BJ (cell line): Measurements from ENCODE around the gene DPM2. TPM values are rescaled to one million over a fixed set of nuclear protein-coding genes. Genes with fewer than 3 reads are reported as not detected.

Source experiments
- CTCF ChIA-PET: fragments of 350-600 bp; formaldehyde crosslinking; extraction: SDS; loops from one replicate; lab custom pipeline; 2021; ENCODE audit warnings: antibody characterized with exemption, inconsistent platforms; lab: Yijun Ruan, JAX
- POLR2A ChIA-PET: fragments of 300-600 bp; sonication (Branson Sonifier 250); formaldehyde crosslinking; extraction: SDS; loops from one replicate; lab custom pipeline; 2021; ENCODE audit warnings: antibody characterized with exemption; lab: Charles Lee
- DNase-seq: peaks from one replicate; pipeline ENCODE4 v3.0.0-alpha.2; 2011; ENCODE audit warnings: low read depth
- H3K27me3 ChIP-seq: 2 replicates; pipeline ENCODE4 v1.6.0; 2011; ENCODE audit warnings: low read length; ENCODE audit not compliant: control insufficient read depth, insufficient read depth
- H3K36me3 ChIP-seq: 2 replicates; pipeline ENCODE4 v1.5.1; 2011; ENCODE audit warnings: low read length; ENCODE audit not compliant: control insufficient read depth, insufficient read depth
- H3K4me3 ChIP-seq: 2 replicates; pipeline ENCODE4 v1.5.1; 2011; ENCODE audit warnings: low read depth, mild to moderate bottlenecking, control low read depth, low read length
- CTCF ChIP-seq: IDR thresholded peaks from 2 replicates; pipeline ENCODE4 v1.5.1; 2011; ENCODE audit warnings: low read depth, mild to moderate bottlenecking, control low read depth, inconsistent platforms, low read length, moderate library complexity; ENCODE audit not compliant: insufficient read depth
- polyA plus RNA-seq: library from polyadenylated mRNA; depleted of rRNA; stranded (reverse); fragments of >200 nt; gene quantifications from 2 replicates; pipeline ENCODE4 v1.2.3, GENCODE V29; 2011

Gene DPM2
- polyA plus RNA-seq, 1 experiment, result 55.3 TPM

- no peak overlapping the region for H3K4me3 ChIP-seq
- H3K27me3 ChIP-seq, result no peaks in the 10 kb centered on the region
- H3K36me3 ChIP-seq, result peaks cover 49% of the 10 kb centered on the region
- ChIA-PET POLR2A (no interaction called here), CTCF (interaction anchor here (1.0 kb wide), 1 partner anchor 23 kb away, joined by 4 read pairs; no protein-coding TSS in a partner anchor)
- DNase-seq, result no peak
- TF ChIP-seq CTCF, result no peak
These were observed 44.3 kb downstream of the DPM2 start for GRCh38 chr9:127893392-127893791.

- DNase-seq, result no peak
- H3K27me3 ChIP-seq, result no peaks in the 10 kb centered on the region
- ChIA-PET POLR2A (interaction anchor here (0.6 kb wide), 1 partner anchor 11 kb away, joined by 3 read pairs; no protein-coding TSS in a partner anchor), CTCF (interaction anchor here (1.0 kb wide), 1 partner anchor 23 kb away, joined by 4 read pairs; no protein-coding TSS in a partner anchor)
- peaks cover 51% of the 10 kb centered on the region for H3K36me3 ChIP-seq
- no peak overlapping the region for H3K4me3 ChIP-seq
- TF ChIP-seq CTCF, result no peak
These were observed 44.8 kb downstream of the DPM2 start for GRCh38 chr9:127892831-127893230.

GRCh38 chr9:127890053-127890452, 47.6 kb downstream of the DPM2 start:
- TF ChIP-seq CTCF, result no peak
- Histone ChIP-seq H3K27me3 (no peaks in the 10 kb centered on the region), H3K36me3 (peaks cover 55% of the 10 kb centered on the region), H3K4me3 (no peak overlapping the region)
- ChIA-PET CTCF (no interaction called here), POLR2A (no interaction called here)
- DNase-seq, result no peak

GRCh38 chr9:127887792-127888191, 49.9 kb downstream of the DPM2 start:
- H3K4me3 ChIP-seq, result no peak overlapping the region
- POLR2A ChIA-PET, result no interaction called here
- no peak for DNase-seq
- peaks cover 41% of the 10 kb centered on the region for H3K36me3 ChIP-seq
- TF ChIP-seq CTCF, result 0 out of 2 replicates have a peak, but pooled peaks have one; percentile 2
- no peaks in the 10 kb centered on the region for H3K27me3 ChIP-seq
- CTCF ChIA-PET, result interaction anchor here (1.0 to 1.3 kb wide), 2 partner anchors 9 to 34 kb away, joined by 3 to 4 read pairs; no protein-coding TSS in a partner anchor

- Histone ChIP-seq H3K36me3 (peaks cover 37% of the 10 kb centered on the region), H3K27me3 (no peaks in the 10 kb centered on the region), H3K4me3 (no peak overlapping the region)
- POLR2A ChIA-PET, result no interaction called here
- no peak for DNase-seq
- CTCF ChIA-PET, result no interaction called here
- TF ChIP-seq CTCF, result no peak
These were observed 51.2 kb downstream of the DPM2 start for GRCh38 chr9:127886401-127886972.
